ENCODE data around the gene CTRL.

The CTRL gene

GRCh38 chr16:67885976-67886375 lies 45.7 kb downstream of the CTRL start:
- no peak for TF ChIP-seq NFIC (IDR thresholded peaks at IDR 0.05)
- TF ChIP-seq RAD21 (IDR thresholded peaks at IDR 0.05; ENCODE audit: low read depth), result no peak
- TF ChIP-seq FOXM1 (IDR thresholded peaks at IDR 0.05; ENCODE audit: borderline replicate concordance, low read depth), result no peak
- TF ChIP-seq CREB1 (IDR thresholded peaks at IDR 0.05; ENCODE audit: low read depth), result no peak
- TF ChIP-seq MAX (IDR thresholded peaks at IDR 0.05), result no peak
- no peak for TF ChIP-seq TAF1 (IDR thresholded peaks at IDR 0.05; ENCODE audit: low read depth)
- TF ChIP-seq YY1 (IDR thresholded peaks at IDR 0.05; ENCODE audit: low read depth), result no peak
- no peak for TF ChIP-seq TEAD4 (IDR thresholded peaks at IDR 0.05)
- TF ChIP-seq CEBPB (IDR thresholded peaks at IDR 0.05), result no peak
- TF ChIP-seq USF1 (IDR thresholded peaks at IDR 0.05), result no peak
- no peak for TF ChIP-seq EGR1 (IDR thresholded peaks at IDR 0.05)

GRCh38 chr16:67885545-67885944 lies 46.1 kb downstream of the CTRL start:
- TF ChIP-seq EP300 (IDR thresholded peaks at IDR 0.05; ENCODE audit: borderline replicate concordance), result no peak
- no peak for TF ChIP-seq NFIC (IDR thresholded peaks at IDR 0.05)
- no peak for TF ChIP-seq FOXM1 (IDR thresholded peaks at IDR 0.05; ENCODE audit: borderline replicate concordance, low read depth)
- no peak for TF ChIP-seq ZBTB7A (IDR thresholded peaks at IDR 0.05; ENCODE audit: low read depth)
- TF ChIP-seq USF1 (IDR thresholded peaks at IDR 0.05), result no peak
- no peak for TF ChIP-seq TEAD4 (IDR thresholded peaks at IDR 0.05)
- no peak for TF ChIP-seq CREB1 (IDR thresholded peaks at IDR 0.05; ENCODE audit: low read depth)
- TF ChIP-seq MAX (IDR thresholded peaks at IDR 0.05), result no peak
- no peak for TF ChIP-seq EGR1 (IDR thresholded peaks at IDR 0.05)
- TF ChIP-seq TAF1 (IDR thresholded peaks at IDR 0.05; ENCODE audit: low read depth), result no peak
- no peak for TF ChIP-seq REST (IDR thresholded peaks at IDR 0.05; ENCODE audit: low read depth)
- no peak for TF ChIP-seq YY1 (IDR thresholded peaks at IDR 0.05; ENCODE audit: low read depth)
- no peak for TF ChIP-seq CEBPB (IDR thresholded peaks at IDR 0.05)
- TF ChIP-seq RAD21 (IDR thresholded peaks at IDR 0.05; ENCODE audit: low read depth), result no peak
- TF ChIP-seq TCF12 (IDR thresholded peaks at IDR 0.05; ENCODE audit: low read depth), result no peak

GRCh38 chr16:67884684-67885083 lies 47.0 kb downstream of the CTRL start, which contains the start of gene NRN1L:
NRN1L (plus strand) TSS chr16:67884885; CDS start chr16:67884904, 19 bp downstream.
- peak; percentile 67; the same call in 1 of the 2 replicates for TF ChIP-seq NFIC (IDR thresholded peaks at IDR 0.05)
- peak; percentile 49; the same call in 1 of the 2 replicates for TF ChIP-seq MAX (IDR thresholded peaks at IDR 0.05)
- TF ChIP-seq REST (IDR thresholded peaks at IDR 0.05; ENCODE audit: low read depth), result no peak

- TF ChIP-seq RAD21 (IDR thresholded peaks at IDR 0.05; ENCODE audit: low read depth) (peak; percentile 58), CEBPB (IDR thresholded peaks at IDR 0.05) (no peak)
Observed at GRCh38 chr16:67883872-67884261, 47.8 kb downstream of the CTRL start.

- TF ChIP-seq USF1 (IDR thresholded peaks at IDR 0.05), result peak; percentile 69
- no peak for TF ChIP-seq CEBPB (IDR thresholded peaks at IDR 0.05)
Observed at GRCh38 chr16:67883146-67883871, 48.4 kb downstream of the CTRL start.
